ENCODE data around the gene NPAS1. TPM values are rescaled to one million over a fixed set of nuclear protein-coding genes. Genes with fewer than 3 reads are reported as not detected.
A peak's percentile ranks its signal among the peaks of the same experiment; 100 is the strongest.

Gene NPAS1
- total RNA-seq, 2 donors from 2014 or later: 0.47 to 0.76 TPM

- H3K4me1 Mint-ChIP-seq: peaks cover 8% of the 10 kb centered on the region
- H3K27ac Mint-ChIP-seq: no peak overlapping the region
- ATAC-seq (no peak), DNase-seq (no peak)
- H3K9me3 ChIP-seq (ENCODE audit: control insufficient read depth, low read length, poor library complexity, severe bottlenecking): no peaks in the 10 kb centered on the region
- peaks cover 31% of the 10 kb centered on the region for H3K27me3 Mint-ChIP-seq
- H3K36me3 Mint-ChIP-seq (ENCODE audit: low read depth): no peaks in the 10 kb centered on the region
- H3K4me3 Mint-ChIP-seq: peak overlapping the region; percentile 57
These were observed 714 bp upstream of the NPAS1 start for GRCh38 chr19:47018923-47019322.

DNA sequence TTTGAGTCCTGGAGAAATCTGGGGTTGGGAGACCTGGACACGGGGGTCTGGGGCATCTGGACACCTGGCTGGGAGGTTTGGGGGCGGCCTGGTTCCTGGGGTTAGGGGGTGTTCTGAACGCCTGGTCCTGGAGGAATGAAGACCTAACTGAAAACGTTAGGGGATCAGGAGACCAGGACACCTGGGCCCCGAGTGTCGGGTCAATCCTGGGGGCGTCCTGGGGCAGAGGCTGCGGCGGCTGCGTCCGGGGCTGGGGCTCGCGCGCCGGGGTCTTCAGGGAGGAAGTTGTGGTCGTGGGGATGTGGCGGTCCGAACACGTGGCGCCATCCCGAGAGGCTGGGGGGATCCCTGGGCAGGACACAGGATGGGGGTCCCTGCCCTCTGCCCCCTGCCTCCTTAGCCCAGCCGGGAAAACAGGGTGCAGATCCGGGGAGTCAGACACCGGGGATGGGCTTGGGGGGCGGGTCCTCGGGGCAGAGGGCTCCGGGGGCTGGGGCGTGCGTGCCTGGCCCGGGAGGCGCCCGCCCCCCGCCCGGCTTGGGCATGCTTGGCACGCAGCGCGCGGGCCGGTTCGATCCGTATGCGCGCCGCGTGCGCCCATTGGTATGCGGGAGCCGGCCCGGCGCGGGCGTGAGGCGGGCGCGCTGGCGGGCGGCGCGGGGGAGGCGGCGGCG lies 632 bp downstream of the NPAS1 start:
- ATAC-seq: peak; percentile 47
- Mint-ChIP-seq H3K27me3 (peaks cover 37% of the 10 kb centered on the region), H3K4me3 (no peak overlapping the region), H3K4me1 (peaks cover 8% of the 10 kb centered on the region), H3K36me3 (ENCODE audit: low read depth) (no peaks in the 10 kb centered on the region), H3K27ac (no peak overlapping the region)
- no peak for DNase-seq
- no peaks in the 10 kb centered on the region for H3K9me3 ChIP-seq (ENCODE audit: control insufficient read depth, low read length, poor library complexity, severe bottlenecking)

GRCh38 chr19:47020992-47021496 lies 1.4 kb downstream of the NPAS1 start:
- Mint-ChIP-seq H3K4me1 (peaks cover 8% of the 10 kb centered on the region), H3K36me3 (ENCODE audit: low read depth) (no peaks in the 10 kb centered on the region), H3K27me3 (peaks cover 45% of the 10 kb centered on the region), H3K4me3 (peak overlapping the region; percentile 76), H3K27ac (no peak overlapping the region)
- no peaks in the 10 kb centered on the region for H3K9me3 ChIP-seq (ENCODE audit: control insufficient read depth, low read length, poor library complexity, severe bottlenecking)
- DNase-seq (no peak), ATAC-seq (no peak)

DNA sequence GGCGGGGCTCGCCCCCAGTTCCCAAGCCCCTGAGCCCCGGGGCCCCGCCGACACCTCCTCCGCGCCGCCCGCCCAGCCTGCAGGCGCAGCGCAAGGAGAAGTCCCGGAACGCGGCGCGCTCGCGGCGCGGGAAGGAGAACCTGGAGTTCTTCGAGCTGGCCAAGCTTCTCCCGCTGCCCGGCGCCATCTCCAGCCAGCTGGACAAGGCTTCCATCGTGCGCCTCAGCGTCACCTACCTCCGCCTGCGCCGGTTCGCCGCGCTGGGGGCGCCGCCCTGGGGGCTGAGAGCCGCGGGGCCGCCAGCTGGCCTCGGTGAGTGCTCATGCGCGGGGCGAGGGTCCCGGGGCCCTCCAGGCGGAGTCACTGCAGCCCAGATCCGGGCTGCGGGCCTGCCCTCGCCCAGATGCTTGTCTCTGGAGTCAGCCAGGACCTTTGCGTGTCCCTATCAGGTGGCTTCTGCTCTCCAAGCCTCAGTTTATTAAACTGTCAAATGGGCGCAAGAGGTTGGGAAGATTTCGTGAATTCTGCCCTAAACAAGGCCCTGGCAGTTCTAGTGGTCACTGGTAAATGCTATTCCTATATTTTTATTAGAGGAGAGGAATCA lies 2.0 kb downstream of the NPAS1 start:
- H3K27ac Mint-ChIP-seq: no peak overlapping the region
- H3K36me3 Mint-ChIP-seq (ENCODE audit: low read depth): no peaks in the 10 kb centered on the region
- H3K27me3 Mint-ChIP-seq: peaks cover 51% of the 10 kb centered on the region
- H3K9me3 ChIP-seq (ENCODE audit: control insufficient read depth, low read length, poor library complexity, severe bottlenecking): no peaks in the 10 kb centered on the region
- no peak for ATAC-seq
- no peak for DNase-seq
- no peak overlapping the region for H3K4me3 Mint-ChIP-seq
- H3K4me1 Mint-ChIP-seq: peaks cover 8% of the 10 kb centered on the region

DNA sequence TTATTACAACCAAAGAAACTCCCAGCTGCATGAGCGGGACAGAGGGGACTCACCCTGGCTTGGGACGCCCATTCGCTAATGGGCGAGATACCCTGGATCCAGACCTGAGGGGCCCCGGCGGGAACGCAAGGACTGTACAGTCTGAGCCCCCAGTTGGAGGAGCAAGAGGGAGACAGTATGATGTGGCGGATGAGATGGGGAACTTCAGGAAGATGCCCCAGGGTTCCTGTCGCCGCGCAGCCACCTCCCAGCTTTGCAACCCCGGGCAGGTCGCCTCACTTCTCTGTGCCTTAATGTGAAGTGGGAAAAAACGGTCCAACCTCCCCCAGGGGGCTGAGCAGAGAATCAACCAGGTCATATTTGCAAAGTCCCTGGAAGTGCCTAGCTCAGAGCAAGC lies 2.5 kb downstream of the NPAS1 start:
- H3K4me3 Mint-ChIP-seq: no peak overlapping the region
- no peak overlapping the region for H3K27ac Mint-ChIP-seq
- no peaks in the 10 kb centered on the region for H3K36me3 Mint-ChIP-seq (ENCODE audit: low read depth)
- no peaks in the 10 kb centered on the region for H3K9me3 ChIP-seq (ENCODE audit: control insufficient read depth, low read length, poor library complexity, severe bottlenecking)
- H3K4me1 Mint-ChIP-seq: peaks cover 8% of the 10 kb centered on the region
- DNase-seq (no peak), ATAC-seq (no peak)
- peaks cover 56% of the 10 kb centered on the region for H3K27me3 Mint-ChIP-seq

- H3K36me3 Mint-ChIP-seq (ENCODE audit: low read depth): peaks cover 3% of the 10 kb centered on the region
- ATAC-seq (no peak), DNase-seq (no peak)
- H3K27ac Mint-ChIP-seq: no peak overlapping the region
- peaks cover 8% of the 10 kb centered on the region for H3K4me1 Mint-ChIP-seq
- peak overlapping the region; percentile 33 for H3K4me3 Mint-ChIP-seq
- peaks cover 61% of the 10 kb centered on the region for H3K27me3 Mint-ChIP-seq
- no peaks in the 10 kb centered on the region for H3K9me3 ChIP-seq (ENCODE audit: control insufficient read depth, low read length, poor library complexity, severe bottlenecking)
These were observed 3.2 kb downstream of the NPAS1 start for GRCh38 chr19:47022541-47023447.

- peaks cover 8% of the 10 kb centered on the region for H3K4me1 Mint-ChIP-seq
- no peak for DNase-seq
- peak overlapping the region; percentile 33 for H3K4me3 Mint-ChIP-seq
- ATAC-seq: no peak
- no peaks in the 10 kb centered on the region for H3K9me3 ChIP-seq (ENCODE audit: control insufficient read depth, low read length, poor library complexity, severe bottlenecking)
- no peak overlapping the region for H3K27ac Mint-ChIP-seq
- H3K36me3 Mint-ChIP-seq (ENCODE audit: low read depth): peaks cover 3% of the 10 kb centered on the region
- peaks cover 66% of the 10 kb centered on the region for H3K27me3 Mint-ChIP-seq
These were observed 3.8 kb downstream of the NPAS1 start for GRCh38 chr19:47023448-47023794.

DNA sequence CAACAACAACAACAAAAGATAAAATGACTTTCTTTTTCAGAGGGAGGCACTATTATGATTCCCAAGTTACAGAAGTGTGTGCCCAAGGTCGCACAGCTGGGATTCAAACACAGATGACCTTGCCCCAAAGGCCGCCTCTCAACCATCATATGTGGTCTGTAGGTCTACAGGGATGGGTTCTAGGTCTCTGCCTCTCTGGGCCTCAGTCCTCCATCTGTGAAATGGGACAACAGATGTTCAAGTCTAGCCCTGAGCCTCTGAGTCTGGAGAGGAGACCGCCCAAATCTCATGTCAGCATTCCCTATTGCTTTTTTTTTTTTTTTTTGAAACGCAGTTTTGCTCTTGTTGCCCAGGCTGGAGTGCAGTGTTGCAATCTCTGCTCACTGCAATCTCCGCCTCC lies 4.9 kb downstream of the NPAS1 start:
- ATAC-seq (no peak), DNase-seq (no peak)
- H3K27ac Mint-ChIP-seq: no peak overlapping the region
- H3K27me3 Mint-ChIP-seq: peaks cover 66% of the 10 kb centered on the region
- peaks cover 8% of the 10 kb centered on the region for H3K4me1 Mint-ChIP-seq
- peaks cover 3% of the 10 kb centered on the region for H3K36me3 Mint-ChIP-seq (ENCODE audit: low read depth)
- no peak overlapping the region for H3K4me3 Mint-ChIP-seq
- no peaks in the 10 kb centered on the region for H3K9me3 ChIP-seq (ENCODE audit: control insufficient read depth, low read length, poor library complexity, severe bottlenecking)

DNA sequence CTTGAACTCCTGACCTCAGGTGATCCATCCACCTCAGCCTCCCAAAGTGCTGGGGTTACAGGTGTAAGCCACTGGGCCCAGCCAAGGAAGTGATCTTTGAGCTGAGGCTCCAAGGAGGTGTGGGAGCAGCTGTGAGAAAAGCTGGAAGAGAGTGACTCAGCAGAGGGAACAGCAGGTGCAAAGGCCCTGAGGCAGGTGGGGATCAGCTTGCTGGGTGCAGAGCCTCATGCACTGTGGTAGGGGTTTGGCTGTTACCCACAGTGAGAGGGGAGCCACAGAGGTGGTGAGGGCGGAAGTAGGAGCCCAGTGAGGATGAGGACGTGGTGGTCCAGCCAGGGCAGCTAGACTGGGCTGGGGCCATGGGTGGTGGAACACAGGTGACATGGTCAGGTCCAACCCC lies 6.5 kb downstream of the NPAS1 start:
- Mint-ChIP-seq H3K27me3 (peaks cover 77% of the 10 kb centered on the region), H3K27ac (no peak overlapping the region), H3K36me3 (ENCODE audit: low read depth) (peaks cover 6% of the 10 kb centered on the region), H3K4me3 (no peak overlapping the region), H3K4me1 (peaks cover 6% of the 10 kb centered on the region)
- DNase-seq: no peak
- no peak for ATAC-seq
- no peaks in the 10 kb centered on the region for H3K9me3 ChIP-seq (ENCODE audit: control insufficient read depth, low read length, poor library complexity, severe bottlenecking)

DNA sequence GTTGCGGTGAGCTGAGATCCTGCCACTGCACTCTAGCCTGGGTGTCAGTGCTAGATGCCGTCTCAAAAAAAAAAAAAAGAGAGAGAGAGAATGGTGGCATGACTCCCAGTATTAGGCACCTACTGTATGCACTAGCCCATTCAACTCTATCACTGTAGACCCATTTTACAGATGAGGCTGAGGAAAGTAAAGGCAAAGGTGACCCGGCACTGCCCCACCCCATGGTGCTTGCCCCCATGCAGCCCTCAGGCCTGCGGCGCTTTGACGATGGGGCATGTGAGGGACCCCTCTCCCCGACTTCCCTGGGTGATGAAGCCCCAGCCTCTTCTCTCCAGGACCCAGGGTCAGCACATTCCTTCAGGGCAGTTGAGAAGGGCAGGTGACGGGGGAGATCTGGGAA lies 7.3 kb downstream of the NPAS1 start:
- Mint-ChIP-seq H3K4me1 (peaks cover 5% of the 10 kb centered on the region), H3K27me3 (peaks cover 82% of the 10 kb centered on the region), H3K27ac (no peak overlapping the region), H3K36me3 (ENCODE audit: low read depth) (peaks cover 6% of the 10 kb centered on the region), H3K4me3 (no peak overlapping the region)
- DNase-seq (no peak), ATAC-seq (no peak)
- no peaks in the 10 kb centered on the region for H3K9me3 ChIP-seq (ENCODE audit: control insufficient read depth, low read length, poor library complexity, severe bottlenecking)

GRCh38 chr19:47027586-47028088 lies 8.0 kb downstream of the NPAS1 start:
- peaks cover 6% of the 10 kb centered on the region for H3K36me3 Mint-ChIP-seq (ENCODE audit: low read depth)
- no peak overlapping the region for H3K4me3 Mint-ChIP-seq
- no peaks in the 10 kb centered on the region for H3K9me3 ChIP-seq (ENCODE audit: control insufficient read depth, low read length, poor library complexity, severe bottlenecking)
- H3K27me3 Mint-ChIP-seq: peaks cover 81% of the 10 kb centered on the region
- DNase-seq (no peak), ATAC-seq (no peak)
- no peak overlapping the region for H3K27ac Mint-ChIP-seq
- H3K4me1 Mint-ChIP-seq: peaks cover 9% of the 10 kb centered on the region

- ATAC-seq (no peak), DNase-seq (no peak)
- Mint-ChIP-seq H3K27me3 (peaks cover 76% of the 10 kb centered on the region), H3K36me3 (ENCODE audit: low read depth) (peaks cover 6% of the 10 kb centered on the region), H3K27ac (no peak overlapping the region), H3K4me1 (peaks cover 6% of the 10 kb centered on the region), H3K4me3 (no peak overlapping the region)
- H3K9me3 ChIP-seq (ENCODE audit: control insufficient read depth, low read length, poor library complexity, severe bottlenecking): no peaks in the 10 kb centered on the region
These were observed 8.6 kb downstream of the NPAS1 start for GRCh38 chr19:47028195-47028601.

DNA sequence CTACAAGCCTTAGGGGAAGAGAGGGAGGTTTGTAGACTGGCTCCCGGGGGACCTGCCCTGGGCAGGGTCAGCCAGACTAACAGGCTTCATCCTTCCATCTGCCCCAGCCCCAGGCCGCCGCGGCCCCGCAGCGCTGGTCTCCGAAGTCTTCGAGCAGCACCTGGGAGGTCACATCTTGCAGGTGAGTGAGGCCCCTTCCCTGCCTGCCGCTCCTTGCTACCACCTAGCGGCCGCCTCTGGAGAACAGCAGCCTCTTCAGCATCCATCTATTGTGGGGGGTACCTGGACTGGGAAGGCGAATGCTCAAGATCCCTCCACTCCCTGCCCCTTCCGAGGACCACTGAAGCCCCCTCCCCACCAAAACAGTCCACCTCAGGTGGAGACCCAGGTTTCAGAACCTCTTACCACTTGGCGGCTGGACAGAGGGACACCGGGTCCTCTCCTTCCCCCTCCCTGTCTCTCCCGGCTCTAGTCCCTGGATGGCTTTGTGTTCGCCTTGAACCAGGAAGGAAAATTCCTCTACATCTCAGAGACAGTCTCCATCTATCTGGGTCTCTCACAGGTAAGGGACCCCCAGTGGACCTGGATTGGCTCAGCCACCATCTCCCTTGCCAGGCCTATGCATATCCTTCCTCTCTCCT lies 12.7 kb downstream of the NPAS1 start:
- H3K36me3 Mint-ChIP-seq (ENCODE audit: low read depth): peaks cover 6% of the 10 kb centered on the region
- no peak overlapping the region for H3K27ac Mint-ChIP-seq
- no peak overlapping the region for H3K4me3 Mint-ChIP-seq
- peak; percentile 44 for ATAC-seq
- DNase-seq: peak; percentile 55 to 59 (median 56)
- H3K4me1 Mint-ChIP-seq: peaks cover 21% of the 10 kb centered on the region
- no peaks in the 10 kb centered on the region for H3K9me3 ChIP-seq (ENCODE audit: control insufficient read depth, low read length, poor library complexity, severe bottlenecking)
- peaks cover 44% of the 10 kb centered on the region for H3K27me3 Mint-ChIP-seq

Measured in T-helper 17 cell (primary cell).